Activated naive CD4-positive, alpha-beta T cell treated with anti-CD3 and anti-CD28 coated beads, Interleukin-2, amount 50 U/mL, for 16 hours (primary cell): ENCODE measurements around the gene IWS1.

Experiments
- DNase-seq: peaks from one replicate; pipeline ENCODE4 v3.0.0-alpha.2; 2020

IWS1 gene

DNA sequence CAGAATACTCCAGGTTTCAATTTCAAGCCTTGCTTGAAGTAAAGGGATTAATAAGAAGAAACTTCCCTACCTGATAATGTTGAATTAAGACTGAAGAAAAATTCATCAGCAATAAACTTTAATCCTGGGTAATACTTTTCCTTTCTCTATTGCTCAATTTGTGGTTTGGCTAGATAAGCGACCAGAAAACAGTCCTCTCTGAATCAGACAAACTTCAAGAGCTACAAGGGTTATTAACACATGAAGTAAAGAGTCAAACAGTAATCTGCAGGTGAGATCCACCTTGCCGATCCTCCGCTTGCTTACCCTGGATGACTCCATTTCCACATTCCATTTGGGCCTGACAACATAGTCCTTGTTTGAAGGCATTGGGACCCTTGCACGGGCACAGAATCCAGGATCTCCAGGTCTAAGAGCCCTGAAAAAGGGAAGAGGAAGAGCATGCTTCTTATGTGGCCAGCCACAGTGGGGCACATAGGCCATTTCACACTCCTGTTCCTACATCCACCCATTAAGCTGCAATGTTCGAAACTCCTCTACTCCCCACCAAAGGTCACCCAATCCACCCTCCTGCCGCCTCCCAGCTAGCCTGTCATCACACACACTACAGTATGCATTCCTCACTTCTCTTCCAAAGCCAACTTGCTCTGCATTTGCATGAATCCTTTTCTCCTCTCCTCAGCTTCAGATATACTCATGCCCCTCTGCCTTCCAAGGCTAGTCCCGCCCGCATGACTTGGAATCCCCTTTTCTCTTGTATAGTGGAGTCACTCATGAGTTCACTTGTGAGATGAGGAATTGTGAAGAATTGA, 39.8 kb downstream of the IWS1 start:
- no peak for DNase-seq

DNA sequence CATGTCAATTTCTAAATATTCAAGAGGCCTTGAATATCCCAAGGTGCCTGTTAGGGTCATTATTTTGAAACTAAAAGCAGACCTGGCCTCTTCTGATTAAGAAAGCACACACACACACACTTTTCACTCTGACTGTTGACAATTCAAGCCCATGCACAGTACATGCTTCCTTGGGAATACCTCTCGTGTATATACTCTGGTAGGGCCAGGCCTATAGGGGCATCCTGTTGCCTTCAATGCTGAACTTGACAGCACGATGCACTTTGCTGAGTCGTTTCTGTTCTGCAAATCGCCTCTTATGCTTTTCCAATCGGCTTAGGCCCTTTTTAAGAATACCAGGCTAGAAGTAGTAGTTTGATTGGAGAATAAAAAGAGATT, 40.6 kb downstream of the IWS1 start:
- DNase-seq, result no peak

DNA sequence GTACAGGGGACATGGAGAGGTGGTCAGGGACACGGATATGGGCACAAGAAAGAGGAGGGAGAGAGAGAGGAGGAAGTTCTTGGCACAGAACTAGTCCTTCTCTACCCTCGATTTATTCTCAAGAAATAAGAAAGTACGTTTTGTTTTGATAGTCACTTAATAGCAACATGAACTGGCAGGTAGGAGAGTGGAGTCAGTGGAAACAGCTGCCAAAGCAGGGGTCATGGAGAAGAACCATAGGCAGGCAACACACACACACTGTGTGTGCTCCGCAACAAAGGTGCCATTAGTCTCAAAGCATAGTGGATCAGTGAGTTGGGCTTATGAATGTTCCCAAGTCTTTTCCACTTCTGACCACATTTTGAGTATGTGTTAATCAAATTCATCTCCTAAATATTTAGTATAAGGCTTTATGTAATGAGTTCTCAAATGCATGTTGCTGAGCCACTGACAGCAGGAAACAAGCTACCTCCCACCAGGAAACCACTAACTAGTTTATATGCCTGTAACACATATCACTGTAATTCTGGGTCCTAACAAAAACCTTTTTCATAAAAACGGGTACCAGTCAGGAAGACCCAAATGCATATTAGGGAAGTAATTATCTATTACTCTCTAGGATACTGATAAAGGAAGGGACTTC, 41.1 kb downstream of the IWS1 start:
- DNase-seq, result no peak

DNA sequence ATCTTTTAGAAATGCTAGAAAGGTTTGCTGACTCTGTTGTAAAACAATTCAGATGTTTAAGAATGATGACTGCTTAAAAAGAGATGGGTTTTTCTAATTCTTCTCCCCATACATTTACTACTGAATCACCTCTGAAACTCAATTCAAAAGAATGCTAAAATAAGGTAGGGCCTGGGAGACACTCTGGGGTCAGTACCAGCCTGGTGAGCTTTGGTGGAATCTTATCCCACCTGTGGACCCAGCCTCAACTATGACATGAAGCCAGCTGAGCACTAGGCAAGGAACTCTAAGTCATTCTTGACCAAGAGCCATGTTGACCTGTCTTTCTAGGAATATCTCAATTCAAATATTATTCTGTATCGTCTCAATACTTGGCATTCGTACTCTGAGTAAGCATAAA, 44.3 kb downstream of the IWS1 start:
- no peak for DNase-seq

DNA sequence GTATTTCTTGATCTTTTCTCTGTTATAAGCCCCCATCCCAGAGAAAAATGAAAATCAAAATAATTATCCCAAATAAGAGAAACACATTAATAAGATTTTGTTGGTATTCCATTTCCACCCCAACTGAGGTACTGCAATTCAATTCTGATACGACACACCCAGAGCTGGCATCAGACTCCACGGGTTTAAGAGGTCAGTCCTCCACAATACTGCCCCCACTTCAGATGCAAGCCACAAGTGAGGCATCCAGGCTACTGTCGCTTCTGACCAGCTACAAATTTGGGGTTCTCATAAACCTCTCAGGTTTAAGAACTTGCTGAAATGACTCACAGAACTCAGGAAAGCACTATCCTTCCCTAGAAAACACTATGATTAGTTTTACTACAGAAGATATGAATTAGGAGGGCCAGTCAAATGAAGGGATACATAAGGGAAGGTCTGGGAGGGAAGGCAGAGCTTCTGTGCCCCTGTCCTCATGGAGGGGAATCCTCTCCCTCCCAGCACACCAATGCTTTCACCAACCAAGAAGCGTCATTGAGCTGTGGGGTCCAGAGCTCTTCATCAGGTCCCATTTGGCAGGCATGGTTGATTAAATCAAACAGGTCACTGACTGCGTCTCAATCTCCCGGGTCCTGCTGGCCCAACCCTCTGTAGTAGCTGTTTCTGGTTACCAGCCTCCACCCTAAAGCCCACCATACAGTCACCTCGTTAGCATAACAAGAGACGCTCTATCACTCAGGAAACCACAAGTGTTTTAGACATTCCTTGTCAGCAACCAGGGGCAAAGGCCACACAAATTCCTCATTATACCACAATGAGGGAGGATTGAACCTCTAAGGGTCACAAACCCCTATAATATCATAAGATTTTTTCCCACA, 46.2 kb downstream of the IWS1 start:
- DNase-seq, result no peak

DNA sequence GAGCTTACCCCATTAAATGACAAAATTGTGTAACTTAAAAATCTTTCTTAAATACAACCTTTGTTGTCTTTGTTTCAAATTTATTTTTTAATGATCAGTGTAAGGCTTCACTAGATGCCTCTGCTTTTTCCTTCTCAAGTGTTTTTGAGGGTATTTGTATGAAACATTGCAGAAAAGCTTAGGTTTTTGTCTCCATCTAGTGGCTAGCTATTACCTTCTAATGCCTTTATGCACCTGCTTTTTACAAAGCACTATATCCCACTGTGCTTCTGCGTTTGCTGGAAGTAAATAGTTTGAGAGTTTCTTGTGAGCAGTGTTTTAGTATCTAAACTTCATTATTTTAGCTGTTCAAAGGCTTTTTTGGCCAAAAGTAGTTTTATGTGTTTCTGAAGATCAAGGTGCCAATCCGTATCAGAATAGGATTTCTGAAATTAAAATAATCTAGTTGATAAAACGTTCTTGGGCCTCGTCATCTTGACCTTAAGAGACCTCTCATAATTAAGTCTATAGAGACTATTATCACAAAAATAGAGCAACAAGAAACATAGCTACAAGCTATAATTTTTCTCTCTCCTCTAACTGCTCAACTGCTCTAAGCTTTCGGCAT, 47.0 kb downstream of the IWS1 start:
- DNase-seq, result no peak

DNA sequence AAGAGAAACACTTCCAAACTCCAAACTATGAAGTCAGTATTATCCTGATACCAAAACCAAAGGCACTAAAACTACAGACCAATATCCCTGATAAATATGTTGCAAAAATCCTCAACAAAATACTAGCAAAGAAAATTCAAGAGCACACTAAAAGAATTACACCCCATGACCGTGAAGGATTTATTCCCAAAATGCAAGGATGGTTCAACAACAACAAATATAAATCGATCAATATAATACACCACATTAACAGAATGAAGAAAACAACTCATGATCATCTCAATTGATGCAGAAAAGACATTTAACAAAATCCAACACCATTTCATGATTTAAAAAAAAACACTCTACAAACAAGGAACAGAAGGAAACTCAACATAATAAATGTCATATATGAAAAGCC, 50.5 kb downstream of the IWS1 start:
- DNase-seq, result no peak

DNA sequence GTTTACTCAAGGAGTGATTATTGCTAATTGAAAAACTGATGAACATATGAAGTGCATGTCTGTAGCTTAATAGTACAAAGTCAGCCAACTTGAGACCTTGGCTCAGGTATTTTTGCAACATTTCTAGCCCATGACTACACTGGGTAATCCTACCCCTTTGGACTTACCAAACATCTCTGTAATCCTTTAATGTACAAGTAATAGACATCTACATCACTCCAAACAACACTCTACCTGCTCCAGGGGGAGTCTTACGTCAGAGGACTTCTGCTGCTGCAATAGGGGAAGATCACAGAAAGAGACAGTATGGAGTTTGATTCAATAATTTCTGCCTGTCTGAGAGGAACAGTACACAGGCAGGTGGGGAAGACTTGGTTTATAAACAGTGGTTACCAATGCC, 54.0 kb downstream of the IWS1 start:
- DNase-seq, result no peak

DNA sequence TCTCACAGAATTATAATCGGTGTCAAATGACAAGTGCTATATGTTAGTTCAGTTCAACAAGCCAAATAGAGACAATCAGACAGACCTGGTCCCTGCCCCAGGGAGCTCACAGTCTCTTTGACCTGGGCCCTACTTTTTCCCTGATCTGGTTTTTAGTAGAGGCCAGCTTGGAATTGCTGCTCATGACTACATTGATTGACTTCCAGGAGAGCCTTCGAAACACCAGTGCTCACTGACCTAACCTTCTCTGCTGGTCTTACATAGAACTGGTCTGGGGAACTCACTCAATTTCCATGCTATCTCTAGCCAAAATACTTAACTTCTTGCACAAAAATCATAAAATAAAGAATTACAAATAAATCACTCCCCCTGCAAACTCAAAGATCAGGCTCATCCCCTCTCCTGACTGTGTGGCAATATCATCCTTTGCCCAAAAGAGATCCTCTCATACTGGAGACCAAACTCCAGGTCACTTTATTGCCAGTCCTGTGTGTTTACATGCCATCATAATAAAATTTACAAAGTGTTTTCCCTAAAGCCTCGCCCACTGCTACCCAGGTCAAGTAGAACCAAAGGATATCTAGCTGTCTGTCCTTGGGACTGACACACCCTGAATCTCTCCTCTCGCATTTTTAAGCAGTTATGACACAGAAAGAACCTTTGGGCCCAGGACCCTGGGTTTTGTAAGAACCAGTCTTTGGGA, 54.9 kb downstream of the IWS1 start:
- DNase-seq, result no peak

DNA sequence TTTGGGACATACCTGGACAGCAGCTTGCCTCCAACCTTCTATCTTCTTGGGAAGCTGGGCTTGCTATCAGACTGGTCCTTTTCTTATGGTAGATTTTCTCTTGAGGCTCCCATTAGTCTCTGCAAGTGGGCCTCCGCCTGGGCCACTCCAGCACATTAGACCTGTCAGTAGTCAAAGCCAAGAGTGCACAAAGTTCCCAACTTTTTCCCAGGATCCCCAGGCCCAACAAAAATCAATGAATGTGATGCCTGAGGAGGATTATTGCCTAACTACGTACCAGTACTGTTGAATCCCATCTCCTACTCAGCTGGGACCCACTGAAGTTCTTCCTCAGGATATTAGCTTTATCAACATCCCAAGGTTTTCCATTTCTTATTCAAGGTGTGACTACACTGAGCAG, 56.3 kb downstream of the IWS1 start:
- no peak for DNase-seq

DNA sequence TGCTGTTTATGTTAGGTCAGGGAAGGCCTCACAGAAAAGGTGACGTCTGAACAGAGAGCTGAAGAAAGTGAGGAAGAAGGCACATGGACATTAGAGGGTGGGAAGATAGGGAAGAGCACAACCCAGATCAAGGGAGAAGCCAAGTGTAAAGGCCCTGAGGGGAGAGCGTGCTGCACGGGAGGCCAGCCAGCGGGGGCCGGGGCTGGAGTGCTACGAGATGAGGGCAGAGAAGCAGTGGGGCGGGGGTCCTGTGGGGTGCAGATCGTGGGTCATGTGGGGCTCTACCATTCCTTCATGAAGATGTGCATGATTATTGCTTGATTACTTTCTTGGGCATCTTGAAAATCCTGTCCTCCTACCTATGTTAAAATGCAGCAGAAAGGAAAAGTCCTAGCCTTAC, 57.2 kb downstream of the IWS1 start:
- DNase-seq, result no peak

DNA sequence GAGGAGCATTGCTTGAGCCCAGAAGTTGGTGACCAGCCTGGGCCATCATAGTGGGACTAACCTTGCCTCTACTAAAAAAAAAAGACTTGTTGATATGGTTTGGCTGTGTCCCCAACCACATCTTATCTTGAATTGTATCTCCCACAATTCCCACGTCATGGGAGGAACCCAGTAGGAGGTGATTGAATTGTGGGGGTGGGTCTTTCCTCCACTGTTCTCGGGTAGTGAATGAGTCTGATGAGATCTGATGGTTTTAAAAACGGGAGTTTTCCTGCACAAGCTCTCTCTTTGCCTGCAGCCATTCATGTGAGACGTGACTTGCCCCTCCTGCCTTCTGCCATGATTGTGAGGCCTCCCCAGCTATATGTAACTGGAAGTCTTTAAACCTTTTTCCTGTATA, 61.0 kb downstream of the IWS1 start:
- no peak for DNase-seq

DNA sequence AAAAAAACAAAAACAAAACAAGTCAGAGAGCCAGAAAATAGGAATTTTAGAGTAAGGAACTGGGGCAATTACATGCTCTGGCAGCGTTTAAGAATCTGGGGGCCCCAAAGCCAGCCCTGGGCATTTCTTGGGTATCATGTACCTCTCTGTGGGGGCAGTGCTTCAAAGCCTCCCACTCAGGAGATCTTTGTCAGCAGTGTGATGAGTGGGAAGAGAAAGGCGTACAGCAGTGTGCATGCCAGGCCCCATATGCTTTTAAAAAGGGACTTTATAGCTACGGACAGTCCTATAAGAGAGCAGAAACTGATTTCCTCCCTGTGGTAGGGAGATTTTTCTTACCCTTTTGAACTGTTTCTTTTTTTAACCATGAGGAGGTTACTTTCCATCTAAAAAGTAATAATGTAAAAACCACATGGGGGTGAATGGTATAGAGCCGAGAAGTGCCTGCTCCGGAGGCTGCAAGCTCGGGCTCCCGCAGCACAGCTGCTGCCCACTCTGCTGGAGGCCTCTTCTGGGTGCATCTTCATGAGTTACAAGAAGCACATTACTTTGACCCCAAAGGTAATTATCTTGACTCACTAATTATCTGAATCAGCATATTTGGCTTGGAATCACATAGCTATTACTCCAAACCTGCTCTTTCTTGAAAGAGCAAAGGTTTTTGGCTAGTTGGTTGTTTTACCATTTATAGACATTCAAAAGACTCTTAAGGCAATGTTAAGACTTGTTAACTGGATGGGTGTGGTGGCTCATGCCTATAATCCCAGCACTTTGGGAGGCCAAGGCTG, 61.6 kb downstream of the IWS1 start:
- no peak for DNase-seq

DNA sequence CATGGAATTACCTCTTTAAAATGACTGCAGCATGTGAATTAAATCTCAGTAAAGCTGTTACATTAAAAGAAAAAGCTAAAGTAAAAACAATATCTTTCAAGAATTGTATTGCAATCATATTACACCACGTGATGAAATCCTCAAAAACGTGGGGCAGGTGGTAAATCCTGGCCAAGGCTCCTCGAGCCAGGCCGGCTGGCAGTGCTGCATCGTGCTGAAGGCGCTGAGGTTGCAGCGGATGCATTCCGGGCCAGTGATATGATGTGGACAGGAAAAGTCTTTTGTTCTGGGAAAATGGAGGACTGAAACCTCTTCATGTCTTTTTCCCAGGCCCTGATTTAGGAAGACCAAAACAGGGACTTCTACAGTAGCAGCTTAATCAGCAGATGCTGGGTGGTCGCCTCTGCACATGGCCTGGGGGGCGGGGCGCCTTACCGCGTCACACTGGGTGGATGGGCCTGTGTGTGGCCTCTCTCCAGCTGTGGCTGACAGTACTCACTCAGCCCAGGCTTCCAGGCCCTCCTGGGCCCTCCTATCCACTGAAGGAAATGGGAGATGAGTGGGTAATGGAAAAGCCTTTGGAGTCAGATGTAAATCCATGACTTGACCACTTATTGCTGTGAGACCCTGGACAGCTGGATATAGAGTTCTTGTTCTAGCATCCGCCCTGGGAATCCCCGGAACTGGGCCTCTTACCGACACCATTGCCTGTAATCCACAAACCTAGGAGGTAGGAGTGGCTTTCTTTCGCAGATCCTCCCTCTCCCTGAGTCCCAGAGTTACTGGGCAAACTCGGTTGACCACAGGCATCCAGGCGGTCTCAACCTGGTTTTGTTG, 62.9 kb downstream of the IWS1 start:
- no peak for DNase-seq

DNA sequence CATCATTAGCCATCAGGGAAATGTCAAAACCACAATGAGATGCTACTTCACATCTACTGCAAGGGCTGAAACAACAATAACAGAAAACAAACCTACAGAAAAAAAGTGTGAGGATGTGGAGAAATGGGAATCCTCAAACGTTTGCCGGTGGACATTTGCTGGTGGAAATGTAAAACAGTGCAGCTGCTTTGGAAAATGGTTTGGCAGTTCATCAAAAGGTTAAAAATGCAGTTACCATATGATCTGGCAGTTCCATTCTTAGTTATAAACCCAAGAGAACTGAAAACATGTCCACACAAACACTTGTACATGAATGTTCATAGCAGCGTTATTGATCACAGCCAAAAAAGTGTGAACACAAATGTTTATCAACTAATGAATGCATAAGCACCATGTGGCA, 63.8 kb downstream of the IWS1 start:
- no peak for DNase-seq

DNA sequence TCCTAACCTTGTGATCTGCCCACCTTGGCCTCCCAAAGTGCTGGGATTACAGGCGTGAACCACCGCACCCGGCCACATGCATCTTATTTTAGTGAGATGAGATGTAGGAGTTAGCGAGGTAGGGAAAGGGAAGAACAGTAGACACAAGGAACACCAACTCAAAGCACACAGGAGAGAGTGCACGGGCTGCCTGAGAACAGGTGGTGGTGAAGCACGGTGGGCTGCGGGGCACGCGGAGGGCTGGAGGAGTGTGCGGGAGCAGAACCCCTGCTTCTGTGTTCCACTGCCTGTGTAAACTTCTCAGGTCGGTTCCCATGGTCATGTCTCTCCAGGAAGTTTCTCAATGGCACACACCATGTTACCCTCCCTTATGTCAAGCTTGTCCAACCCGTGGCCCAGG, 69.3 kb downstream of the IWS1 start:
- DNase-seq, result no peak

DNA sequence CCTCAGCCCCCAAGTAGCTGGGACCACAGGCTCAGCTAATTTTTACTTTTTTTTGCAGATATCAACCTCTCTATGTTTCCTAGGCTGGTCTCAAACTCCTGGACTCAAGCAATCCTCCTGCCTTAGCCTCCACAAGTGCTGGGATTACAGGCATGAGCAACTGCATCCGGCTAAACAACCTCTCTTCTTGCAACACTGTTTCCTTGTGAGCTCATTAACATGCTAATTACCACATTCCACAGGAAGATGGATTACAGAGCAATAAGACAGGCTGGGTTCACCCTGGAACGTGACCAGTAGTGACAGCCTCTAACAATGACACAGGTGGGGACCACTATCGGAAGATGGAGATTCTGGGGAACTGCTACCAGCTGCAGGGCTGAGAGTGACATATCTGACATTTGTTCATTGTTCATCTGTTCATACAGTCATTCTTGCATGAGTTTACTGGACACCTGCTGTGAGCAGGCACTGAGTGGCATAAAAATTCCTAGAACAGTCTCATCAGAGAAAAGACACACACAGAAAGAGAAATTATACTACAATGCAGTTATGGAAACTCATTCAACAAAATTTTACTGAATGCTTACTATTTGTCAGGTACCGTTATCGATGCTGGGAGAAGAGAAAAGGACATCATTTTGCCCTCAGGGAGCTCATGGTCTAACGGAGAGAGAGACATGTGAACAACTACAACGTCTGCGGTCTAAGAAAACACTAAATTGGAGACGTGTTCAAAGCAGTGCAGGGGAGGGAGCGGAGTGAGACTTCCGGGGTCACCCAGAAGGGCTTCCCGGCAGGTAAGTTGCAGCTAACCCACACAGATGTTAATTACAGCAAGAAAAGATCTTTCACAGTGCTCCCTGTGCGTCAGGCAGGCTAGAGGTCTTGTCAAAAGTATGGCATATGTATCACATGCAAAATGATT, 70.5 kb downstream of the IWS1 start:
- no peak for DNase-seq

DNA sequence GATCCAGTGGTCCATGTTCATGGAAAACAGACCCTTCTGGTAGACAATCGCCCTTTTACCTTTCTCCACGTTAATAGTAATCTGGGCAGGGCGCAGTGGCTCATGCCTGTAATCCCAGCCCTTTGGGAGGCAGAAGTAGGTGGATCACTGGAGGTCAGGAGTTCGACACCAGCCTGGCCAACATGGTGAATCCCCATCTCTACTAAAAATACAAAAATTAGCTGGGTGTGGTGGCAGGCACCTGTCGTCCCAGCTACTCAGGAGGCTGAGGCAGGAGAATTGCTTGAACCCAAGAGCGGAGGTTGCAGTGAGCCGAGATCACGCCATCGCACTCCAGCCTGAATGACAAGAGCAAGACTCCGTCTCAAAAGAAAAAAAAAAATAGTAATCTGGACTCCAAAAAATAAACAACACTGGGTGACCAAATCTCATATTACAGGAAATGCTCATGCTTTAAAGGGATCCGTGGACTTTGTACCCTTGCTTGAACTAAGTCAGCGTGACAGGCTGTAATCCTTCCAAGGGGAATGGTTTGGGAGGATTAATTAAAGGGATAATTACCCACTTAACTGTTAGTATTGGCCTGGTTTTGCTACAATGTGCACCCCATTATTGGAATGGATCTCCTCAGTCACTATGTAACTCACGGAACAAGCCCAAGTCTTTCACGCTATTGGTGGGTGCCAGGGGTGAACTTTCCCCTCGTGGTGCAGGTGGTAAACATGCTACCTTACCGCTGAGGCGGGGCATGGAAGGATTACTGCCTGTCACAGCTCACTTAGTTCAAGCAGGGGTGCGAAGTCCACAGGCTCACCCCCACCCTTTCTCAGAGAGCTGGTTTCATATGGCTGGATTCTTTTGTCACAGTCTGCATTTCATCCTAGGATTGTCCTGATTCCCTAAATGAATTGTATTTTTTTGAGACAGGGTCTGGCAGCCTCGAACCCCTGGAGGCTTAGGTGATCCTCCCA, 71.4 kb downstream of the IWS1 start:
- DNase-seq, result no peak
